AG04450 (cell line): ENCODE data around the gene DAD1. TPM values are rescaled to one million over a fixed set of nuclear protein-coding genes. Genes with fewer than 3 reads are reported as not detected.
"Not testable (repeated sequence)": the region's sequence is repeated elsewhere in the genome, so short reads cannot be mapped to it uniquely, and the experiment has no call there.

ENCODE experiments used
- CTCF ChIA-PET: fragments of 300-600, 350-600 bp; formaldehyde crosslinking; extraction: SDS; loops from one replicate; lab custom pipeline; 2022; ENCODE audit warnings: antibody characterized with exemption, inconsistent platforms; lab: Charles Lee
- POLR2A ChIA-PET: fragments of 350-600 bp; formaldehyde crosslinking; extraction: SDS; loops from one replicate; lab custom pipeline; 2021; ENCODE audit warnings: antibody characterized with exemption, inconsistent platforms; lab: Yijun Ruan, JAX
- DNase-seq: peaks from one replicate; pipeline ENCODE4 v3.0.0-alpha.2; 2011; ENCODE audit warnings: low read depth, low spot score
- H3K27ac ChIP-seq: one replicate; pipeline ENCODE4 v1.5.1; 2012; ENCODE audit warnings: low read depth, low read length, control low read depth
- H3K27me3 ChIP-seq: one replicate; pipeline ENCODE4 v1.6.0; 2012; ENCODE audit warnings: low read length; ENCODE audit not compliant: control insufficient read depth, insufficient read depth
- H3K4me3 ChIP-seq: 2 replicates; pipeline ENCODE4 v1.5.1; 2011; ENCODE audit warnings: mild to moderate bottlenecking, low read depth, low read length, control low read depth
- H3K9me3 ChIP-seq: 2 replicates; pipeline ENCODE4 v1.5.1; 2012; ENCODE audit warnings: low read length; ENCODE audit not compliant: control insufficient read depth, insufficient read depth
- polyA plus RNA-seq: library from polyadenylated mRNA; depleted of rRNA; stranded (reverse); fragments of >200 nt; gene quantifications from 2 replicates; pipeline ENCODE4 v1.2.3, GENCODE V29; 2011
- TF ChIP-seq, protein P1 (sequence below): IDR thresholded peaks from 2 replicates; pipeline ENCODE4 v1.5.1; 2011; ENCODE audit warnings: low read depth, low read length, control low read depth, inconsistent platforms

The DAD1 gene
- polyA plus RNA-seq, 1 experiment, result 467 TPM

DNA sequence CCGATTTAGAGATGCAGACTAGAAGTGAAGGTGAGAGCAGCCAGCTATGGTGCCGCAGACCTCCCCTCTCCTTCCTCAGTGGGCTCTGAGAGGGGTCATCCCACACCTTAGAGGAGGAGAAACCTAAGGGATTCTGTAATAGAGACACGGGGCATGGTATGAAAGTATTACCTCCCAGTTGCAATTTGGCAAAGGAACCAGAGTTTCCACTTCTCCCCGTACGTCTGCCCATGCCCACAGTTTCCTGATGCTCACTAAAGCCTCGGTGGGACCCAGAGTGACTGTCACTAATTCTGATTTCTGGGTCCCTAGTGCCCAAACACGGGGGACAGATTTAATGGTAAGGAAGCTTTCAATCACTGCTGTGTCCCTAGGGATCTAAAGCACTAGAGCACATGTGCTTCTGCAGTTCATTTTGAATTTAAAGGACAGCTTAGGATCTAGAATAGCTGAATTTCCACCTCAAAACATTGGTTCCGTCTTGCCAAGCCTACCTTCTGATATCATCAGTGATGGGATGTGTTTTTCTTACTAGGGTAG, 44.1 kb downstream of the DAD1 start:
- H3K27me3 ChIP-seq, result no peaks in the 10 kb centered on the region
- TF ChIP-seq, protein P1, sequence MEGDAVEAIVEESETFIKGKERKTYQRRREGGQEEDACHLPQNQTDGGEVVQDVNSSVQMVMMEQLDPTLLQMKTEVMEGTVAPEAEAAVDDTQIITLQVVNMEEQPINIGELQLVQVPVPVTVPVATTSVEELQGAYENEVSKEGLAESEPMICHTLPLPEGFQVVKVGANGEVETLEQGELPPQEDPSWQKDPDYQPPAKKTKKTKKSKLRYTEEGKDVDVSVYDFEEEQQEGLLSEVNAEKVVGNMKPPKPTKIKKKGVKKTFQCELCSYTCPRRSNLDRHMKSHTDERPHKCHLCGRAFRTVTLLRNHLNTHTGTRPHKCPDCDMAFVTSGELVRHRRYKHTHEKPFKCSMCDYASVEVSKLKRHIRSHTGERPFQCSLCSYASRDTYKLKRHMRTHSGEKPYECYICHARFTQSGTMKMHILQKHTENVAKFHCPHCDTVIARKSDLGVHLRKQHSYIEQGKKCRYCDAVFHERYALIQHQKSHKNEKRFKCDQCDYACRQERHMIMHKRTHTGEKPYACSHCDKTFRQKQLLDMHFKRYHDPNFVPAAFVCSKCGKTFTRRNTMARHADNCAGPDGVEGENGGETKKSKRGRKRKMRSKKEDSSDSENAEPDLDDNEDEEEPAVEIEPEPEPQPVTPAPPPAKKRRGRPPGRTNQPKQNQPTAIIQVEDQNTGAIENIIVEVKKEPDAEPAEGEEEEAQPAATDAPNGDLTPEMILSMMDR, result no peak
- ChIA-PET CTCF (interaction anchor here (2.5 to 4.9 kb wide), 2 partner anchors 12 to 25 kb away, joined by 9 to 49 read pairs; no protein-coding TSS in a partner anchor), POLR2A (interaction anchor here (0.6 kb wide), 1 partner anchor 757 kb away, joined by 3 read pairs; no protein-coding TSS in a partner anchor)
- H3K27ac ChIP-seq, result no peak overlapping the region
- no peak for DNase-seq
- no peak overlapping the region for H3K4me3 ChIP-seq
- H3K9me3 ChIP-seq, result no peaks in the 10 kb centered on the region

DNA sequence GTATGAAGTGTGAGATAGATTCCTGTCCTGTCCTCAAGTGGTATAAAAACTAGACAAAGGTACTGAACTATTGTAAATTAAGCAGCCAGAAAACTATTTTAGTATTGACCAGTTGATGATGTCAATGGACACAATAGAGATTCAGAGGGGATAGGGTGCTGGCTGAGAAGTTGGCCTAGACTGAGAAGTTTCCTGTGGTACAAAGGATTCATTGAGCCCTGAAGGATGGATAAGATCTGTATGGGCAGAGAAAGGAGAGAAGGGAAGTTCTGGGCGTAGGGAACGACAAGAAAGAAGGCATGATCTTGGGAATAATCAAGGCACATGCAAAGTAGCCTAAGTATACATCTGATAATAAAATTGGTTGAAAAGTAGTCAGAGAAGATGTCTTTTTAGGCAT, 44.6 kb downstream of the DAD1 start:
- Histone ChIP-seq H3K9me3 (no peaks in the 10 kb centered on the region), H3K27me3 (no peaks in the 10 kb centered on the region), H3K27ac (no peak overlapping the region), H3K4me3 (no peak overlapping the region)
- ChIA-PET POLR2A (no interaction called here), CTCF (interaction anchor here (4.9 kb wide), 1 partner anchor 12 kb away, joined by 49 read pairs; no protein-coding TSS in a partner anchor)
- no peak for DNase-seq
- TF ChIP-seq, protein P1, result no peak

DNA sequence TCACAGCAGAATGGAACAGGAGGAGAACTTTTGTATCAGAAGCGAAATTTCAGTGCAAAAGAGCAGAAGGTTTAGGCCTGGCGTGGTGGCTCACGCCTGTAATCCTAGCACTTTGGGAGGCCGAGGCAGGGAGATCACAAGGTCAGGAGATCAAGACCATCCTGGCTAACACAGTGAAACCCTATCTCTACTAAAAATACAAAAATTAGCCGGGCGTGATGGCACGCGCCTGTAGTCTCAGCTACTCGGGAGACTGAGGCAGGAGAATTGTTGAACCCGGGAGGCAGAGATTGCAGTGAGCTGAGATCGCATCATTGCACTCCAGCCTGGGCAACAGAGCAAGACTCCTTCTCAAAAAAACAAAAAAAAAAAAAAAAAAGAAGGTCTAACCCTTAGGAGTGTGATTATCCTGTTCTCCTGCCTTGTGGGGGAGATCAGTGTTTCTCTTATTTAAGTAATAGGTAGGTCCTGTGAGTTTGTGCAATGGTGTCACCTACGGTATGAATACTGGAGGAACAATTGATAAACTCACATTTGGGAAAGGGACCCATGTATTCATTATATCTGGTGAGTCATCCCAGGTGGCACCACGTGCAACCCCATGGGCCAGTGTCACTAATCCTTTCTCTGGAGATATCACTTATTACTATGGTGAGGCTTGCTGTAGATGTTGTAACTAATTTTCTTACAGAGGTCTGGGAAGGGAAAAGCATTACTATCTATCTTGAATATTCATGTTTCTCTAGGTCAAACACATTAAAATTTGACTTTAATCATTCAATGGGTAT, 45.3 kb downstream of the DAD1 start:
- H3K27ac ChIP-seq, DNase-seq, POLR2A ChIA-PET, H3K9me3 ChIP-seq, H3K27me3 ChIP-seq, H3K4me3 ChIP-seq: not testable (repeated sequence)
- CTCF ChIA-PET, result interaction anchor here (8.2 kb wide), 1 partner anchor 13 kb away, joined by 59 read pairs; no protein-coding TSS in a partner anchor

DNA sequence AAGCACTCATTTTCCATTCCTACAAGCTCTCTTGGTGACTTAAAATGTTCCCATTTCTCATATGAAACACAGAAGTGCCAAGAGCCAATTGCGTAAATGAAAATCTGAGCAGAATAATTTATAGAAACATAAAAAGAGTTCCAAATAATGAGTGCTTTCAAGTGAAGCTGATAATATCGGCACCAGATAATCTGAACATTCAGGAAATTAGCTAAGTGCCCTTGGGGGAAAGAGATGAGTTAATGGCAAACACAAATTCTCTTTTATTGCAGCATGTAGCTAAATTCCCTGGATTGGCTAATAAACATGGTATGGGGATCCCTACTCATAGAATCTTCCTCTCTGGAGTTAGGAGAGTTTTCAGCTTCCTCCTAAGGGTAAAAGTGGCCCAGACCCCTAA, 46.7 kb downstream of the DAD1 start:
- ChIA-PET POLR2A (no interaction called here), CTCF (interaction anchor here (0.6 to 8.2 kb wide), 3 partner anchors 9 to 14 kb away, joined by 3 to 59 read pairs (median 3); no protein-coding TSS in a partner anchor)
- Histone ChIP-seq H3K27ac (no peak overlapping the region), H3K9me3 (no peaks in the 10 kb centered on the region), H3K27me3 (no peaks in the 10 kb centered on the region), H3K4me3 (no peak overlapping the region)
- no peak for DNase-seq
- TF ChIP-seq, protein P1, result no peak

DNA sequence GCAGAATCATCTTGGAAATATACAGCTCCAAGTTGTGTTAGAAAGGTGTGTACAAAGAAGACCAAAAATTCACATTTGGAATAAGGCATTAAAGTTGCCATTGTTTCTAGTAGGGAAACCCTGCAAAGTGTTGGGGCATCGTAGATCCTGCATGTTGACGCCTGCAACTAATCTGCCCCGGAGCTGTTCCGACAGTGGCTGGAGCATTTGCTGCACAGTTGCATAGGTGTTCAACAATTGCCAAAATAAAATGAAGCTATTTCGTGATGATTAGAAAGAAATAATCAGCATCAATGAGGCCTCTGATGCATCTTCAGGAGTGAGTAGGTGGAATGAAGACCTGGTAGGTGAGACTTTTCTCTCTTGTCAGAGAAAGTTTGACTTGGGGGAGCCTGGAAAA, 47.3 kb downstream of the DAD1 start:
- POLR2A ChIA-PET, result no interaction called here
- TF ChIP-seq, protein P1, result no peak
- H3K9me3 ChIP-seq, result no peaks in the 10 kb centered on the region
- CTCF ChIA-PET, result interaction anchor here (0.8 to 8.2 kb wide), 2 partner anchors 15 to 282 kb away, joined by 3 to 59 read pairs; no protein-coding TSS in a partner anchor
- no peak for DNase-seq
- H3K27ac ChIP-seq, result no peak overlapping the region
- H3K4me3 ChIP-seq, result no peak overlapping the region
- H3K27me3 ChIP-seq, result no peaks in the 10 kb centered on the region
